ENCODE data around the gene SMO.
"Not testable (repeated sequence)": the region's sequence is repeated elsewhere in the genome, so short reads cannot be mapped to it uniquely, and the experiment has no call there.

Gene SMO

GRCh38 chr7:129245533-129245932 lies 57.1 kb downstream of the SMO start:
- DNase-seq: no peak

DNA sequence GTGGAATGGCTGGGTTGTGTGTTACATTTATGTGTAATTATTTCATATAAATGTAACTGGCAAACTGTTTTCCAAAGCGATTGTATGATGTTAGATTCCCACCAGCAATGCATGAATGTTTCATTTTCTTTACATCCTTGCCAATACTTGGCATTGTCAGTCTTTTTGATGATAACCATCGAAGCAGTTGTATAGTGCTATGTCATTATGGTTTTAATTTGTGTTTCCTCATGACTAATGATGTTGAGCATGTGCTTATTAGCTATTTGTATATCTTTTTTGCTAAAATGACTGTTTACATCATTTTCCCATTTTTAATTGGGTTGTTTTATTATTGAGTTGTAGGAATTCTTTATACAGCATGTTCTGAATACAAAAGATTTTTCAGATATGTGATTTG lies 58.7 kb downstream of the SMO start:
- DNase-seq: no peak

DNA sequence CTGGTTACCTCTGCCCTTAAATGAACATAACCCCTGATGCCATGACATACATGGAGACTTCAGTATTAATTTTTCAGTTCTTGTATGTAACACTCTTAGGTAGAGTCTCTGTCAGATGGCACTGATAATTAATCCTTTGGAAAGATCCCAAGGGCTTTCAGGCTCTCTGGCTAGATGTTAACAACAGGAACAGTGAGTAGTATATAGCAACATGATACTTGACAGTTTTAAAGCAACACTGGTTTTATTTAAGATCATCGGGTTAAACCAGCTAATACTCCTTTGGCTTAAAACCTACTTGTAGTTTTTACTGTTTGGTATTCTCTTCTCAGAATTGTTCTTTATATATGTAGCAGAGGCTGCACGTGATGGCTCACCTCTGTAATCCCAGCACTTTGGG lies 63.7 kb downstream of the SMO start:
- peak; percentile 92 for DNase-seq

DNA sequence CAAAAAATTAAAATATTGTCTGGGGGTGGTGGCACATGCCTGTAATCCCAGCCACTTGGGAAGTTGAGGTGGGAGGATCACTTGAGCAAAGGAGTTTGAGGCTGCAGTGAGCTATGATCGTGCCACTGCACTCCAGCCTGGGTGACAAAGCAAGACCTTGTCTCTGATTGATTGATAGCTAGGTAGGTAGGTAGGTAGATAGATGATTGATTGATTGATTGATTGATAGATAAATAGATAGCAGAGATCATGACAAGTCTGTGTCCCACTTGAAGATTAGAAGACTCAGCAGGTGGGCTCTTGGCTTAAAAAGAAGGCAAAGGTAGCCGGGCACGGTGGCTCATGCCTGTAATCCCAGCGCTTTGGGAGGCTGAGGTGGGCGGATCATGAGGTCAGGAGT lies 64.2 kb downstream of the SMO start:
- DNase-seq: not testable (repeated sequence)

DNA sequence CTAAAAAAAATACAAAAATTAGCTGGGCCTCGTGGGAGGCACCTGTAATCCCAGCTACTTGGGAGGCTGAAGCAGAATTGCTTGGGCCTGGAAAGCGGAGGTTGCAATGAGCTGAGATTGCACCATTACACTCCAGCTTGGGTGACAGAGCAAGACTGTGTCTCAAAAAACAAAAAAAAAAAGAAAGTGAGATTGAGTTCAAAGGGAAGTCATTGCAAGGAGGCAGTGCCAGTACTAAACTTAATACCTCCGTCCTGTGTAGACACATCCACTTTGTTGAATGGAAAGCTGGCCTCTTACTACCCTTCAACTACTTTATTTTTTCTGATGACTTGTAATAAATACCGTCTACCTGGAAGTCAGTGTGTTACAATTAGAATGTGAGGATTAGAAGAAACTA lies 67.4 kb downstream of the SMO start:
- DNase-seq: no peak

DNA sequence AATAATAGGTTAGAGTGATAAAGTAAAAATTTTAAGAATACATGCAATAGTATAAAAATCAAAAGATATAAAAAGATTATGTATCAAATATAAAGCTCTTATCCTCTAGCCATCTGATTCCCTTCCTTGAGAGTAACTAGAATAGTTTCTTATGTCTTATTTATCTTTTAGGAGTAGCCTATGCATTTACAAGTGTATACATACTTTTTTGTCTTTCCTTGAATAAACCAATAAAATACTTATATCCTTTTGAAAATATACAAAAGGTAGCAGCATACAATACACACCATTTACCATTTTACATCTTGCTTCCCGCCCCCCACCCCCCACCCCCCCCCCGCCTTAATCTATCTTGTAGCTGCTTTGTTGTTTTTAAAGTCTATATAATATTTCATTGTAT lies 67.8 kb downstream of the SMO start:
- no peak for DNase-seq

DNA sequence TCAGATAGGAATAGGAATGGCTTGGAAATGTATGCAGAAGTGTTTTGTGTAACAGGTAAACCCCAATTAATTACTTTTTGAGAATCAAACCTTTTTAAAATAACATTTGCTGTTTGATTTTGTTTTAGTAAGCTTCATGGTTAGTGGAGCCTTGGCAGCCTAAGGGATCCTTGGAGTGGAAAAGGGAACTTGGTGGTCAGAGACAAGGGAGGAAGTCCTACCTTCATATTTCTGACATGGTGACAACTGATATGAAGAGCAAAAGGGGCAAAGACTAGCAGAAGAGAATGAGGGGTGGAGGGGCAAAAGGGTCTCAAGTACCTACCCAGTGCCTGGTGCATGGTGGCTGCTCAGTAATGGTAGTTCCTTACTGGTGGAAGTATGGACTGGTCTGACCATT lies 68.7 kb downstream of the SMO start:
- DNase-seq: no peak

DNA sequence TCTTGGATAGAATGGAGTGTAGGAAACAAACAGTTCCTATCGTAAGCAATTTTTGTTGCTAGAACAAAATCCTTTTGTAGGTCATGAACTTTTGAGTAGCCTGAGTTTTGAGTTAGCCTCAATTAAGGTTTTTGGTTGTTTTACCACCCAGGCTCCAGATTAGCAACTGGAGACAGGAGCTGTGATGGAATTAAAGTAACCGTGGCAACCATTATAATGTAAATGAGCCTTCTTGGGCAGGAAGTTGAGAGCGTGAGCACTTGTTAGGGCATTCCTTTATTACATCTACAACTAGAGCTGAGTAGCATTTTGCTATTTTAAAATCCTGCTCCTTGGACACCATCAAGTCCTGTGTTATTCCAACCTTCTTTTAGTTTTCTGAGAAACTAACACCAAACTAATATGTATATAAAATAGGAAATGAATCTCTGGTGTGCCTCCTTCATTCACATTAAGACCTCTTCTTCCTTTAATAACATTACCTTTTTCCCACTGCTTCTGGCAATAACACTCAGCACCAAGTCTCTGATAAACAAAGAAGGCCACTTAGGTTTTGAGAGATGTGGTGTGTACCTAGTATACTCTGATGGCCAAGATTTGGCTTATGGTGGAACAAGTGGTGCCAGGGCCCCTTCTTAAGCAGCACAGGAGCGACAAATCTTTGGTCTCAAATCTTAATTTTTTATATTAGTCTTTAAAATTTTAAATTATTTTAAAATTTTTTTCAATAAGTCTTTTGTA lies 70.4 kb downstream of the SMO start:
- no peak for DNase-seq

DNA sequence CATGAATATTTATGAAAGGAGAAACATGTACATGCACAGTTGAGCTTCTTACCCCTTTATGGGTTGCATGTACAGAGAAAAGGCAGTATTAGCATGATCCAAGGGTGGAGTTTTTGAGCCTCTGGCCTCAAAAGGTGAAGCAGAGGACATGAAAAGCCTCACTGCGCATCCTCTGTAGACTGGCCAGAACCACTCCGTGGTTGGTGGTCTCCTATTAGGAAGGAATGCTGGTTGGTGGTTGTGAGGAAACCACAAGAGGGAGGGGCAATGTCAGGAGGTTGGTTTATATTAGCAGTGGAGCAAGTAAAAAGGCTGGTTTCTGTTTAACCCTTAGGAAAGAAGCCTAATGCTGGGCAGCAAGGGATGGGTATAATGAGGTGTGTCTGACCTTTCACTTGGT lies 73.9 kb downstream of the SMO start:
- no peak for DNase-seq

All from NCI-H524 treated with DMSO at 0.1 percent for 48 hours (cell line).